SK-N-SH (cell line): Measurements from ENCODE around the gene TCTN1. TPM values are rescaled to one million over a fixed set of nuclear protein-coding genes. Genes with fewer than 3 reads are reported as not detected.

Source experiments
- CTCF ChIA-PET: fragments of 300-600, 350-600 bp; formaldehyde crosslinking; extraction: SDS; loops from one replicate; lab custom pipeline; 2021; lab: Yijun Ruan, JAX
- POLR2A ChIA-PET: fragments of 350-600 bp; sonication (Branson Sonifier 250); formaldehyde crosslinking; extraction: SDS; loops from one replicate; lab custom pipeline; 2020; ENCODE audit warnings: antibody characterized with exemption, inconsistent platforms; lab: Yijun Ruan, JAX
- DNase-seq: peaks from one replicate; pipeline ENCODE4 v3.0.0; 2012
- H2AFZ ChIP-seq: fragments of 200-600 bp; sonication (generic); 2 replicates; pipeline ENCODE4 v1.8.1; 2016; ENCODE audit warnings: antibody characterized with exemption, mild to moderate bottlenecking, low read depth
- H3F3A ChIP-seq: fragments of 200-600 bp; sonication (generic); replicated peaks from 2 replicates; pipeline ENCODE3; 2016; ENCODE audit warnings: antibody characterized with exemption, mild to moderate bottlenecking; ENCODE audit not compliant: insufficient read depth
- H3K27ac ChIP-seq, 2 experiments: fragments of 200-500 bp in 1 of 2; fragments of 200-600 bp in 1 of 2; sonication (Bioruptor generic) in 1 of 2; sonication (generic), shearing (Covaris generic) in 1 of 2; 2 replicates each; pipeline versions ENCODE4 v1.5.1 to v1.6.1; 2014 to 2016; ENCODE audit warnings: low read depth in 2 of 2, inconsistent platforms in 1 of 2, low read length in 1 of 2, mild to moderate bottlenecking in 1 of 2, mixed read lengths in 1 of 2
- H3K27me3 ChIP-seq: fragments of 200-600 bp; sonication (generic), shearing (Covaris generic); 2 replicates; pipeline ENCODE4 v1.6.1; 2016; ENCODE audit warnings: mixed run types; ENCODE audit not compliant: insufficient read depth
- H3K36me3 ChIP-seq, 2 experiments: fragments of 200-500 bp in 1 of 2; fragments of 200-600 bp in 1 of 2; sonication (Bioruptor generic) in 1 of 2; sonication (generic) in 1 of 2; replicated peaks in 1 of 2; 2 replicates each; pipeline versions ENCODE3 to v1.5.1; 2014 to 2016; ENCODE audit warnings: low read length in 1 of 2, mild to moderate bottlenecking in 1 of 2; ENCODE audit not compliant: insufficient read depth in 2 of 2, control insufficient read depth in 1 of 2
- H3K4me1 ChIP-seq, 2 experiments: fragments of 200-500 bp in 1 of 2; fragments of 200-600 bp in 1 of 2; sonication (Bioruptor generic) in 1 of 2; sonication (generic), shearing (Covaris generic) in 1 of 2; 2 replicates each; pipeline versions ENCODE4 v1.5.1 to v1.6.1; 2014 to 2016; ENCODE audit warnings: low read depth in 1 of 2, low read length in 1 of 2, mixed run types in 1 of 2; ENCODE audit not compliant: insufficient read depth in 2 of 2, control insufficient read depth in 1 of 2
- H3K4me2 ChIP-seq: fragments of 200-600 bp; sonication (generic), shearing (Covaris generic); 2 replicates; pipeline ENCODE4 v1.6.1; 2017; ENCODE audit warnings: mixed run types
- H3K4me3 ChIP-seq, 2 experiments: fragments of 200-500 bp in 1 of 2; fragments of 200-600 bp in 1 of 2; sonication (Bioruptor generic) in 1 of 2; sonication (generic), shearing (Covaris generic) in 1 of 2; 2 replicates each; pipeline versions ENCODE4 v1.5.1 to v1.8.1; 2014 to 2016; ENCODE audit warnings: low read depth in 2 of 2, inconsistent platforms in 1 of 2, low read length in 1 of 2, mild to moderate bottlenecking in 1 of 2, mixed read lengths in 1 of 2, moderate library complexity in 1 of 2
- H3K79me2 ChIP-seq: fragments of 200-600 bp; sonication (generic); 2 replicates; pipeline ENCODE4 v1.8.1; 2017; ENCODE audit warnings: mild to moderate bottlenecking; ENCODE audit not compliant: insufficient read depth
- H3K9ac ChIP-seq: fragments of 200-600 bp; sonication (generic); 2 replicates; pipeline ENCODE4 v1.6.1; 2017; ENCODE audit warnings: mixed run types
- H3K9me2 ChIP-seq: fragments of 200-600 bp; sonication (generic); 2 replicates; pipeline ENCODE4 v1.6.1; 2017; ENCODE audit warnings: mixed run types
- H3K9me3 ChIP-seq: fragments of 200-600 bp; sonication (generic); 2 replicates; pipeline ENCODE4 v1.6.1; 2017; ENCODE audit warnings: mixed run types, mild to moderate bottlenecking, moderate library complexity
- H4K20me1 ChIP-seq: fragments of 200-600 bp; sonication (generic); 2 replicates; pipeline ENCODE4 v1.6.1; 2017; ENCODE audit warnings: mild to moderate bottlenecking, mixed run types; ENCODE audit not compliant: insufficient read depth
- CHD2 ChIP-seq: fragments of 150-350 bp; IDR thresholded peaks from 2 replicates; pipeline ENCODE4 v1.6.1; 2018; ENCODE audit warnings: low read length; ENCODE audit not compliant: partially characterized antibody
- ELF1 ChIP-seq: IDR thresholded peaks from 2 replicates; pipeline ENCODE4 v1.4.0; 2012
- FOXM1 ChIP-seq: IDR thresholded peaks from 2 replicates; pipeline ENCODE4 v1.4.0; 2012; ENCODE audit warnings: low read depth, mild to moderate bottlenecking
- GATA2 ChIP-seq: sonication (generic); formaldehyde crosslinking; IDR thresholded peaks from 2 replicates; pipeline ENCODE4 v1.5.0; 2020; ENCODE audit warnings: mild to moderate bottlenecking, missing genetic modification reagents
- MXI1 ChIP-seq: IDR thresholded peaks from 2 replicates; pipeline ENCODE4 v1.6.1; 2012; ENCODE audit warnings: mild to moderate bottlenecking, low read depth, low read length, improper control_type of control experiment
- NFIC ChIP-seq: IDR thresholded peaks from 2 replicates; pipeline ENCODE4 v1.4.0; 2012; ENCODE audit warnings: borderline replicate concordance
- POLR2AphosphoS5 ChIP-seq: IDR thresholded peaks from 2 replicates; pipeline ENCODE4 v1.6.1; 2012; ENCODE audit warnings: low read depth, low read length
- RXRA ChIP-seq: IDR thresholded peaks from 2 replicates; pipeline ENCODE4 v1.4.0; 2012; ENCODE audit warnings: low read depth, mild to moderate bottlenecking, borderline replicate concordance
- WGBS: methylation state at CpG from one replicate; pipeline ENCODE4 v1.1.6; 2017; ENCODE audit warnings: low lambda C conversion rate; 5-methylcytosine and 5-hydroxymethylcytosine counted together
- polyA plus RNA-seq, 3 experiments: library from polyadenylated mRNA; depleted of rRNA; stranded (reverse); fragments of >200 nt; gene quantifications; 2 replicates each; pipeline ENCODE4 v1.2.3, GENCODE V29; 2012
- TF ChIP-seq, protein P1 (sequence below): fragments of 150-350 bp; IDR thresholded peaks from 2 replicates; pipeline ENCODE4 v1.6.1; 2016; ENCODE audit warnings: mild to moderate bottlenecking, low read depth, low read length
- TF ChIP-seq, protein P2 (sequence below): IDR thresholded peaks from 2 replicates; pipeline ENCODE4 v1.6.1; 2012; ENCODE audit warnings: mild to moderate bottlenecking, low read depth, low read length, moderate library complexity
- TF ChIP-seq, protein P3 (sequence below): IDR thresholded peaks from 2 replicates; pipeline ENCODE4 v1.4.0; 2012; ENCODE audit warnings: low read depth, borderline replicate concordance
- TF ChIP-seq, protein P4 (sequence below): IDR thresholded peaks from 2 replicates; pipeline ENCODE4 v1.4.0; 2012; ENCODE audit warnings: low read depth

TCTN1 gene
- polyA plus RNA-seq, 1 of the 3 experiments (the other 2 are of a cell fraction), result 40.2 TPM

DNA sequence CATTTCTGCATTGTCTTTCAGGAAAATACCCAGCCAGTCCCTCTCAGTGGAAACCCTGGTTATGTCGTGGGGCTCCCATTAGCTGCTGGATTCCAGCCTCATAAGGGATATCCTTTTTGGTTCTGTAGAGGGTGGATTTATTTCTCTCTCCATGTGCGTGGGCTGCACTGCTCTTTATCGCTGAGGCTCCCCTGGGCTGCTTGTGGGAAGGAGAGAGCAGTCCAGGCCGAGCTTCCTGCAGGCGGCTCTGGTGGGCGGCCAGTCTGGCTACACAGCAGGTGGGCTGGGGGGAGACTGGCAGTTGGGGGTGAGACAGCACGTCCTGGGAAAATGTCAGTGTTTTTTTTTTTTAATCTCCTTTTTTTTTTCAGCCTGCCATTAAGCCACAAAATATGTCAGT, 27.6 kb downstream of the TCTN1 start:
- ChIA-PET CTCF (interaction anchor here (1.0 to 1.6 kb wide), 2 partner anchors 40 to 755 kb away, joined by 4 to 5 read pairs; no protein-coding TSS in a partner anchor), POLR2A (no interaction called here)
- H2AFZ ChIP-seq, result no peak overlapping the region
- peaks cover 0 to 15% of the 10 kb centered on the region in 2 experiments; a peak in 1 of 4 replicates for H3K4me1 ChIP-seq
- H3K36me3 ChIP-seq, result peaks cover 0 to 11% of the 10 kb centered on the region in 2 experiments
- DNase-seq, result no peak
- no peak overlapping the region for H3K4me2 ChIP-seq
- H4K20me1 ChIP-seq, result no peaks in the 10 kb centered on the region
- H3K27ac ChIP-seq, result no peak overlapping the region
- H3K9ac ChIP-seq, result no peak overlapping the region
- TF ChIP-seq MXI1, result no peak
- TF ChIP-seq POLR2AphosphoS5, result no peak
- no peak for TF ChIP-seq FOXM1
- TF ChIP-seq RXRA, result no peak
- TF ChIP-seq, protein P1, sequence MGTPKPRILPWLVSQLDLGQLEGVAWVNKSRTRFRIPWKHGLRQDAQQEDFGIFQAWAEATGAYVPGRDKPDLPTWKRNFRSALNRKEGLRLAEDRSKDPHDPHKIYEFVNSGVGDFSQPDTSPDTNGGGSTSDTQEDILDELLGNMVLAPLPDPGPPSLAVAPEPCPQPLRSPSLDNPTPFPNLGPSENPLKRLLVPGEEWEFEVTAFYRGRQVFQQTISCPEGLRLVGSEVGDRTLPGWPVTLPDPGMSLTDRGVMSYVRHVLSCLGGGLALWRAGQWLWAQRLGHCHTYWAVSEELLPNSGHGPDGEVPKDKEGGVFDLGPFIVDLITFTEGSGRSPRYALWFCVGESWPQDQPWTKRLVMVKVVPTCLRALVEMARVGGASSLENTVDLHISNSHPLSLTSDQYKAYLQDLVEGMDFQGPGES, result no peak
- TF ChIP-seq GATA2, result no peak
- TF ChIP-seq, protein P2, sequence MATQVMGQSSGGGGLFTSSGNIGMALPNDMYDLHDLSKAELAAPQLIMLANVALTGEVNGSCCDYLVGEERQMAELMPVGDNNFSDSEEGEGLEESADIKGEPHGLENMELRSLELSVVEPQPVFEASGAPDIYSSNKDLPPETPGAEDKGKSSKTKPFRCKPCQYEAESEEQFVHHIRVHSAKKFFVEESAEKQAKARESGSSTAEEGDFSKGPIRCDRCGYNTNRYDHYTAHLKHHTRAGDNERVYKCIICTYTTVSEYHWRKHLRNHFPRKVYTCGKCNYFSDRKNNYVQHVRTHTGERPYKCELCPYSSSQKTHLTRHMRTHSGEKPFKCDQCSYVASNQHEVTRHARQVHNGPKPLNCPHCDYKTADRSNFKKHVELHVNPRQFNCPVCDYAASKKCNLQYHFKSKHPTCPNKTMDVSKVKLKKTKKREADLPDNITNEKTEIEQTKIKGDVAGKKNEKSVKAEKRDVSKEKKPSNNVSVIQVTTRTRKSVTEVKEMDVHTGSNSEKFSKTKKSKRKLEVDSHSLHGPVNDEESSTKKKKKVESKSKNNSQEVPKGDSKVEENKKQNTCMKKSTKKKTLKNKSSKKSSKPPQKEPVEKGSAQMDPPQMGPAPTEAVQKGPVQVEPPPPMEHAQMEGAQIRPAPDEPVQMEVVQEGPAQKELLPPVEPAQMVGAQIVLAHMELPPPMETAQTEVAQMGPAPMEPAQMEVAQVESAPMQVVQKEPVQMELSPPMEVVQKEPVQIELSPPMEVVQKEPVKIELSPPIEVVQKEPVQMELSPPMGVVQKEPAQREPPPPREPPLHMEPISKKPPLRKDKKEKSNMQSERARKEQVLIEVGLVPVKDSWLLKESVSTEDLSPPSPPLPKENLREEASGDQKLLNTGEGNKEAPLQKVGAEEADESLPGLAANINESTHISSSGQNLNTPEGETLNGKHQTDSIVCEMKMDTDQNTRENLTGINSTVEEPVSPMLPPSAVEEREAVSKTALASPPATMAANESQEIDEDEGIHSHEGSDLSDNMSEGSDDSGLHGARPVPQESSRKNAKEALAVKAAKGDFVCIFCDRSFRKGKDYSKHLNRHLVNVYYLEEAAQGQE, result no peak
- TF ChIP-seq, protein P3, sequence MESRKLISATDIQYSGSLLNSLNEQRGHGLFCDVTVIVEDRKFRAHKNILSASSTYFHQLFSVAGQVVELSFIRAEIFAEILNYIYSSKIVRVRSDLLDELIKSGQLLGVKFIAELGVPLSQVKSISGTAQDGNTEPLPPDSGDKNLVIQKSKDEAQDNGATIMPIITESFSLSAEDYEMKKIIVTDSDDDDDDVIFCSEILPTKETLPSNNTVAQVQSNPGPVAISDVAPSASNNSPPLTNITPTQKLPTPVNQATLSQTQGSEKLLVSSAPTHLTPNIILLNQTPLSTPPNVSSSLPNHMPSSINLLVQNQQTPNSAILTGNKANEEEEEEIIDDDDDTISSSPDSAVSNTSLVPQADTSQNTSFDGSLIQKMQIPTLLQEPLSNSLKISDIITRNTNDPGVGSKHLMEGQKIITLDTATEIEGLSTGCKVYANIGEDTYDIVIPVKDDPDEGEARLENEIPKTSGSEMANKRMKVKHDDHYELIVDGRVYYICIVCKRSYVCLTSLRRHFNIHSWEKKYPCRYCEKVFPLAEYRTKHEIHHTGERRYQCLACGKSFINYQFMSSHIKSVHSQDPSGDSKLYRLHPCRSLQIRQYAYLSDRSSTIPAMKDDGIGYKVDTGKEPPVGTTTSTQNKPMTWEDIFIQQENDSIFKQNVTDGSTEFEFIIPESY, result no peak
- TF ChIP-seq NFIC, result no peak
- TF ChIP-seq ELF1, result no peak
- TF ChIP-seq CHD2, result no peak
- TF ChIP-seq, protein P4, sequence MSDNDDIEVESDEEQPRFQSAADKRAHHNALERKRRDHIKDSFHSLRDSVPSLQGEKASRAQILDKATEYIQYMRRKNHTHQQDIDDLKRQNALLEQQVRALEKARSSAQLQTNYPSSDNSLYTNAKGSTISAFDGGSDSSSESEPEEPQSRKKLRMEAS, result no peak
- WGBS, result 82% methylated on average over 7 of the region's 7 CpGs
- no peak overlapping the region for H3K4me3 ChIP-seq
- H3F3A ChIP-seq, result no peaks in the 10 kb centered on the region
- no peaks in the 10 kb centered on the region for H3K27me3 ChIP-seq
- H3K79me2 ChIP-seq, result no peaks in the 10 kb centered on the region
- H3K9me2 ChIP-seq, result no peaks in the 10 kb centered on the region
- no peaks in the 10 kb centered on the region for H3K9me3 ChIP-seq
